NAMALWA (cell line): Measurements from ENCODE around the gene TOLLIP.

ENCODE experiments used
- DNase-seq: peaks from one replicate; pipeline ENCODE4 v3.0.0-alpha.2; 2015; ENCODE audit warnings: low spot score

Gene TOLLIP

DNA sequence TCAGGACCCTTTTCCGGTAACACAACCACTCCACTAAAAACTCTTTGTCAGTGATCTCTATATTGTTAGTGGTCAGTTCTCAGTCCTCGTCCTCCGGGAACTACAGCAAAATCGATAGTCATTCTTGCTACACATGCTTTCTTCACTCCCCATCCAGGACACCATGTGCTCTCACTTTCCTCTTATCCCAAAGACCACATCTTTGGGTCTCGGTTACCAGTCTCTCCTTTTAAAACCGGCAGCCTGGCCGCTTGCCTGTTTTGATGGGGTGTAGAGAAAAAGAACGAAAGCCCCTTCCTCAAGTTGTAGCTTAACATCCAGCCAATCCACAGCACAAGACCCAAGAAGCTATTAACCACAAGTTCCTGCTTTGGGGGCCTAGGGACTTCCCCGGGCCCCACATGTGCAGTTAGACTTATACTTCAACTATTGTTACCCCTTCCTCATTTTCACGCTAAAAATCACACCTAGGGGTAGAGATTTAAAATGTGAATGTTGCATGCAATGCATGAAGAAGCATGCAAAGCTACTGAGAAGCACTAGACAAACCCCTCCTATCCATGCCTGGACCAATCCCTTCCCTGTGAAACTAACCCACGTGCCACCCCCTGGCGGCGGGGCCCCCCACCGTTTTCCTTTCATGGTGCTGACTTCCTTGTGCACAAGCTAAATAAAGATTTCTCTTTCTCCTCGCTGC is 1.5 kb upstream of the TOLLIP start:
- DNase-seq, result peak; percentile 83

- peak; percentile 13 for DNase-seq
Observed at GRCh38 chr11:1310318-1310687, 871 bp upstream of the TOLLIP start.

DNA sequence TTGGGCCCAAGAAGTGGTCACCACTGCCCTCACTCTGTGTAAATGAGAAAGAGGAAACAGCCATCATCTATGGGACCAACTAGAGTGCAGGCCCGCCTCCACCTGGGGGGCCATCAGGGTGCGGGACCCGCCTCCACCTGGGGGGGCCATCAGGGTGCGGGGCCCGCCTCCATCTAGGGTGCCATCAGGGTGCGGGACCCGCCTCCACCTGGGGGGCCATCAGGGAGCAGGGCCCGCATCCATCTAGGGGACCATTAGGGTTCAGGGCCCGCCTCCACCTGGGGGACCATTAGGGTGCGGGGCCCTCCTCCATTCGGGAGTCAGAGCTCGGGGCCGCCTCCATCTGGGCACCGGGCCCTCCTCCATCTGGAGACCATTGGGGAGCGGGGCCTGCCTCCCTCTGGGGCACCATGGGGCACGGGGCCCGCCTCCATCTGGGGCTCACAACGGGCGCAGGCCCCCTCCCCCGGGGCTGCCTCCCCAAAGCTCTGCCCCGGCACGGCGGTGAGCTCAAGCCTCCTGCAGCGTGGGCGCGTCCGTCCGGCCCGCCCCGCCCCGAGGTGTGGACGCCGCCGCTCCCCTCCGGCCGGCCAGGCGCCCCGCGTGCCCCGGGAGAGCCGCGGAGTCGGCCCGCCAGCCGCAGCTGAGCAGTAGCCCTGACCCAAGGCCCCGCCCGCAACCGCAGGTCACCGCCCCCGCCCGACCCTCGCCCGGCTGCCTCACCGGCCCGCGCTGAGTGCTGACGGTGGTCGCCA is 512 bp downstream of the TOLLIP start:
- no peak for DNase-seq

DNA sequence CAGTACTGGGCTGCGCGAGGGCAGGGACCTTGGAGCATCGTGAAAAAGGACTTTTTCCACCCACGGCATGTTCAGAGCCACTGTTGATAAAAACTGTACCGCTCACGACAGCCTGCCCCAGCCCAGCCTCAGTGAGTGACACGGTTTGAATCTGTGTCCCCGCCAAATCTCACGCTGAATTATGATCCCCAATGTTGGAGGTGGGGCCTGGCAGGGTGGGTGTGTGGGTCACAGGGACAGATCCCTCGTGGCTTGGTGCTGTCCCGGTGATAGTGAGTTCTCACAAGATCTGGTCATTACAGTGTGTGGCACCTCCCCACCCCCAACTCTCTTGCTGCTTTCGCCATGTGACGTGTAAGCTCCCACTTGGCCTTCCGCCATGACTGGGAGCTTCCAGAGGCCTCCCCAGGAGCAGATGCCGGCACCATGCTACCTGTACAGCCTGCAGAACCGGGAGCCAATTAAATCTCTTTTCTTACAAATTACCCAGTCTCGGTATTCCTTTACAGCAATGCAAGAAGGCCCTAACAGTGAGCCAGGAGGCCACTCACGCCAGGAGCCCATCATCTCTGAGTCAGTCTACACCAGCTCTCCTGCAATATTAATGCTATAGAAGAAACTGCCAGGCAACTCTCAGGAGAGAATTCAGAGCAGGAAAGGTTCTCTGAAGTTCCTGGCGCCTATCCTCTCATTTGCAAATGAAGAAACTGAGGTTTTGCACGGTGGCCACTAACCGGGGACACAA is 1.3 kb downstream of the TOLLIP start:
- DNase-seq, result no peak

DNA sequence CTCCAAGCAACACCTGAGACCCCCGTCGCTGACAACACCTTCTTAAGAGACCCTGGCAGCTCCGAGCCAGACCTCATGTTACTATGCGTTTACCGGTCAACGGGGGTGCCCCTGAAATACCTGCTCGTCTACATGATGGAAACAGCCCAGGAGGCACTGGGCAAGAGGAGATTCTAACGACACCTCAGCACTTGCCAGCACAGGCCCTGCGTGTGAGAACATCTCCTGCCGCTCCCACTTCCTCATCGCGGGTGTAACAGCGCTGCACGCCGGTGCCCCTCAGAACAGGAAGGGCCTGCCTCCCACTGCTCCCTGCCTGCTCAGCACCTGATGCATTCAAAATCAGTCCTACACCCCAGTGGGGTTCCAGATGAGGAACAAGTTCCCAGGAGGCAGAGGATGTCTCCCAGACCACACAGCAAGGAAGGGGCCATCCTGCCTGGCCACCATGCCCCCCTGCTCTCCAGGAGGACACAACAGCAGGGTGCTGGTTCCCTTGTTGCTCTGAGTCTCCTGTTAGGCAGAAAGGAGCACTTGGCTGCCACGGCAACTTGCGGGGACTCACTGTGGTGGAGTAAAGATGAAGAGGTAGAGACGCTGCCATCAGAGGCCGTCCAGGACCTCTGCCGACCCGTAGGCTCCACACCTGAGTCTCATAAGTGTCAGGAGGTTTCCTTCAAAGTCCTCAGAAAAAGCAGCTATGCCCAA is 2.1 kb downstream of the TOLLIP start:
- no peak for DNase-seq

GRCh38 chr11:1306186-1307162 is 3.0 kb downstream of the TOLLIP start:
- DNase-seq, result no peak

DNA sequence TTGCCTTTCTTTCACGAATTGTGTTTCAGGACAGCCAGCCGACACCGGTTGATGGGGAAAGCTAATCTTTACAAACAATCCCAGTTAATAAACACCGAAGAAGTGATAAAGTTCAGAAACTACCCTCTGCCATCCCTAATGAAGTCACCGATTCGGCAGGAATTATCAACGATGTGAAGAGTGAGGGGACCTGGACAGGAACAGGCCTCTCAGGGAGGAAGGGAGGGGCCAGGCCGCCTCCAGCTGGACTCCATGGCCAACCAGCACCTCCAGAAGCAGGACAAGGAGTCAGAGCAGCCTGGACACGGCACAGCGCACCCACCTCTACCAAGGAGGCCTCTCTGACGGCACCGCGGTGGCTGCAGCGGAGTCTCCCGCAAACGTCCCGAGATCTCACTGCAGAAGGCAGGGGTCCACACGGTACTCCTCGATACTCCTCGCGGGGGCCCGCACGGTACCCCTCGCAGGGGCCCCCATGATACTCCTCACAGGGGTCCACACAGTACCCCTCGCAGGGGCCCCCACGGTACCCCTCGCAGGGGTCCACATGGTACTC is 3.9 kb downstream of the TOLLIP start:
- DNase-seq, result no peak

- no peak for DNase-seq
Observed at GRCh38 chr11:1305063-1305495, 4.4 kb downstream of the TOLLIP start.

- no peak for DNase-seq
Observed at GRCh38 chr11:1304380-1304779, 5.1 kb downstream of the TOLLIP start.

DNA sequence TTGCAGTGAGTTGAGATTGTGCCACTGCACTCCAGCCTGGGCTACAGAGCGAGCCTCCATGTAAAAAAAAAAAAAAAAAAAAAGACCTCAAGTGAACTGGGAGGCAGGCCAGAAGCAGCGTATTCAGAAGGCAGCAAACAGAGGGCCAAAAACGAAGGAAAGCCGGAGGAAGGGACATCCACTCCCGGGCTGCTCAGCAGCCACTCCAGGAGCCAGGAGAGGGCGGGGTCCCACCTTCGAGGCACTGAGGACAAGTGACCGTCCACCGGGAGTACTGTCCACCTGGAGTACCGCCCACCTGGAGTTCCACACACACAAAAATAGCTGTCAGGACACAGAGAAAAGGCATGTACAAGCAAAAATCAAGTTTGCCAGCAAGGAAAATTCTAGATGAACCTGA is 5.5 kb downstream of the TOLLIP start:
- DNase-seq, result no peak

GRCh38 chr11:1303126-1303821 is 6.2 kb downstream of the TOLLIP start:
- DNase-seq, result no peak

GRCh38 chr11:1302461-1303125 is 6.8 kb downstream of the TOLLIP start:
- DNase-seq, result no peak

DNA sequence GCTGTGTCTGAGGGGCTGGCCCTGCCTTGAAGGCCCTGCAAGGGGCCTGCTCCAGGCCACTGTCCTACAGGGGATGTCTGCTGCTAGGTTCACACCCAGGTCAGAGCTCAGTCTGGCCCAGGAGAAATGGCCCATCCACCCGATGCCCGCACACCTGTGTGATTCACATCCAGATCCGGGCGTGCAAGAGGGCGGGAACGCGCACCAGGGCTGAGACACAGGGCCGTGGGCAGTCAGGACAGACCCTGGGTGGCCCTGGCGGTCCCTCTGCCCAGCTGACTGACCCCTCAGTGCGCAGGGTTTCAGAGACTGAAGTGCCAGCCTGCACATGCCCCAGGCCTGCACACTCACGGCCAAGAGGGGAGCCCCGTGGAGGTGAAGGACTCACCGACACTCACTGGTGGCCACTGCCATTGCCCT is 7.4 kb downstream of the TOLLIP start:
- DNase-seq, result no peak

- no peak for DNase-seq
Observed at GRCh38 chr11:1301220-1302000, 8.0 kb downstream of the TOLLIP start.

DNA sequence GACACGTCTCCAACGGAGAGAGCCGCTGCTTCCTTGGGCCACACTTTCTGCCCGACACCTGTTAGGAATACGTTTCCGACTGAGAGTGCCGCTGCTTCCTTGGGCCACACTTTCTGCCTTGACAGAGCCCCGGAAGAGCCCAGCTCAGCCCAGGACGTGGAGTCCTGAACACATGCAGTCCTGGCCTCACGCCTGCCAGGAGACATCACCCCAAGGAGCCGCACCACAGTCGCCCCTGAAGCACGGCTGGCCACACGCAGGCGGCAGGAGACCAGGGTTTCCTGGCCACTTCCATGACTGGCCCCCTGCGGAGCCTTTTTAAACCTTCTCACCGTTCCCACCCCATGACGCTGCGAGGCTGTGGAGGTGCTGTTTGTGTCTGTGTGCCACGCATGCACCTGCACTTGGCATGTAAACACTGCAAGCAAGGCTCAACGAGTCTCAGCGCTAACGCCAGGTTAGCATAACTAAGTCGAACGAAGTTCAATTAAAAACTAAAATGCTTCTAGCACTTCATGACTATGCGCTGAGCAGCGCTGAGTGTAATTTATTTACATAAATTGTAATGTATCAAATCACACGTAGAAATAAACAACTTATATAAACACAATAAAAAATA is 8.8 kb downstream of the TOLLIP start:
- no peak for DNase-seq

GRCh38 chr11:1300121-1300520 is 9.3 kb downstream of the TOLLIP start:
- DNase-seq, result no peak

DNA sequence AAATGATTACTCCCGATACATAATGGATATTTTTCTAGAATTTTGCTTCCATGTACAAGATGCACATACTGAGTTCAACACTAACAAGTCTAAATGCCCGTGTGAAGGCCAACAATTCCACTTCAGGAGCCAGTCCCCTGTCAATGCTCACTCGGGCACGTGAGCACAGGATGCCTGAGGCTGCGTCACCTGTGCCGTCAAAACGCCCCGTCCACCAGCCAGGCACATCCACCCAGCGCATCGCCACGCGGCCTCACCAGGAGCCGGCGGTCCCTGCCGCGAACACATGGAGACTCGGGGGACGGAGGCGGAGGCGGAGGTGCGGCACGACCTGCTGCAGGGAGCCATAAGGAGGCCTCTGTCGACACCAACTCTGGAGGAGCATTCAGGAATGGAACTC is 9.8 kb downstream of the TOLLIP start:
- no peak for DNase-seq
